ENCODE results near the gene EHBP1L1. TPM values are rescaled to one million over a fixed set of nuclear protein-coding genes. Genes with fewer than 3 reads are reported as not detected.

EHBP1L1 gene
- total RNA-seq, 1 experiment from 2014 or later = 105 TPM

GRCh38 chr11:65532388-65533064, 43.3 kb upstream of the EHBP1L1 start (continued):
- TF ChIP-seq REST (IDR thresholded peaks at IDR 0.05; ENCODE audit: low read depth) (no peak), JUND (IDR thresholded peaks at IDR 0.05) (no peak), EZH2phosphoT487 (IDR thresholded peaks at IDR 0.05; ENCODE audit: borderline replicate concordance) (no peak), SP1 (IDR thresholded peaks at IDR 0.05; ENCODE audit: low read depth) (no peak), ZFX (IDR thresholded peaks at IDR 0.05) (no peak), CBX3 (IDR thresholded peaks at IDR 0.05; ENCODE audit: low read depth) (no peak), RAD21 (IDR thresholded peaks at IDR 0.05; ENCODE audit: low read depth) (no peak), SIN3A (IDR thresholded peaks at IDR 0.05; ENCODE audit: low read depth) (no peak)

- POLR2A ChIA-PET = no interaction called here
- peaks cover 24% of the 10 kb centered on the region for H3K79me2 ChIP-seq (ENCODE audit: insufficient read depth, low read length)
- no peaks in the 10 kb centered on the region for H4K20me1 ChIP-seq (ENCODE audit: insufficient read depth)
- H3K4me2 ChIP-seq (ENCODE audit: low read length) = no peak overlapping the region
- no peaks in the 10 kb centered on the region for H3K27me3 ChIP-seq (ENCODE audit: insufficient read depth, low read length)
- H3K36me3 ChIP-seq (ENCODE audit: control insufficient read depth in 1 of 2, insufficient read depth in 2 of 2, low read length in 2 of 2) = peaks cover 7 to 29% of the 10 kb centered on the region in 2 experiments; a peak in 3 of 4 replicates
- CTCF ChIA-PET = no interaction called here
- DNase-seq (ENCODE audit: low read depth, low spot score) = no peak
- no peak overlapping the region for H3K9ac ChIP-seq (ENCODE audit: low read length)
- no peaks in the 10 kb centered on the region for H3K9me2 ChIP-seq (ENCODE audit: insufficient read depth)
- RAD21 ChIA-PET (ENCODE audit: low non-redundant PET in 1 of 2, low total read pairs in 2 of 2, uncharacterized antibody in 2 of 2, unreplicated experiment in 2 of 2) = no interaction called here
- no peak for TF ChIP-seq ZFX (IDR thresholded peaks at IDR 0.05)
- TF ChIP-seq EZH2 (IDR thresholded peaks at IDR 0.05) = no peak
- no peak for TF ChIP-seq ZBTB33 (IDR thresholded peaks at IDR 0.05; ENCODE audit: extremely low read depth, insufficient replicate concordance, low read length)
- TF ChIP-seq ZNF274 (IDR thresholded peaks at IDR 0.05; ENCODE audit: low read depth, low read length) = no peak
- TF ChIP-seq REST (IDR thresholded peaks at IDR 0.05; ENCODE audit: low read depth) = no peak
- TF ChIP-seq MAX (IDR thresholded peaks at IDR 0.05) = no peak
- no peak for TF ChIP-seq EGR1 (IDR thresholded peaks at IDR 0.05; ENCODE audit: low read depth)
- no peak for TF ChIP-seq YY1 (IDR thresholded peaks at IDR 0.05; ENCODE audit: extremely low read depth, insufficient replicate concordance, low read depth, low read length)
- no peak for TF ChIP-seq FOSL1 (IDR thresholded peaks at IDR 0.05; ENCODE audit: low read depth)
- no peak for TF ChIP-seq ELF1 (IDR thresholded peaks at IDR 0.05; ENCODE audit: borderline replicate concordance, low read depth)
- intact Hi-C loops (cut with micrococcal nuclease) = no loop called here
- ATAC-seq = no peak
- no peak overlapping the region for H2AFZ ChIP-seq (ENCODE audit: low read depth, low read length, poor library complexity, severe bottlenecking)
- H3K4me1 ChIP-seq (ENCODE audit: control insufficient read depth in 1 of 2, insufficient read depth in 2 of 2, low read length in 2 of 2) = peaks cover 6 to 19% of the 10 kb centered on the region in 2 experiments; a peak in 3 of 4 replicates
- no peak overlapping the region; the same call in 1 of the 2 replicates for H3K27ac ChIP-seq (ENCODE audit: low read depth, low read length)
- no peaks in the 10 kb centered on the region for H3K9me3 ChIP-seq (ENCODE audit: control insufficient read depth in 1 of 2, insufficient read depth in 1 of 2, low read depth in 1 of 2, low read length in 2 of 2)
- H3K4me3 ChIP-seq (replicated peaks in 1 of 2; ENCODE audit: low read depth in 1 of 2, low read length in 2 of 2) = no peak overlapping the region
- no TSS peak for BruUV-seq (replicated peaks)
Observed at GRCh38 chr11:65535102-65535501, 40.8 kb upstream of the EHBP1L1 start.
